OCI-LY3 (cell line): ENCODE measurements around the gene TAPBP.
"Not testable (repeated sequence)": the region's sequence is repeated elsewhere in the genome, so short reads cannot be mapped to it uniquely, and the experiment has no call there.

Experiments
- CTCF ChIP-seq: fragments of 200-600, 300-600 bp; sonication (generic); IDR thresholded peaks from 2 replicates; pipeline ENCODE4 v1.5.1; 2014; ENCODE audit warnings: antibody characterized with exemption, low read length, low read depth
- EZH2phosphoT487 ChIP-seq: fragments of 200-600 bp; shearing (Covaris generic); IDR thresholded peaks from 2 replicates; pipeline ENCODE4 v1.6.1; 2018; ENCODE audit warnings: antibody characterized with exemption, mixed run types, low read depth

- TF ChIP-seq CTCF, EZH2phosphoT487: not testable (repeated sequence)
Observed at GRCh38 chr6:33343606-33343952, 29.7 kb upstream of the TAPBP start.
